H1 (cell line): Measurements from ENCODE around the gene ZNF462. TPM values are rescaled to one million over a fixed set of nuclear protein-coding genes. Genes with fewer than 3 reads are reported as not detected.

ENCODE experiments used
- CTCF ChIA-PET: fragments of 300-600 bp; sonication (Branson Sonifier 250); formaldehyde crosslinking; loops from one replicate; lab custom pipeline; 2021; ENCODE audit not compliant: partially characterized antibody; lab: Charles Lee
- POLR2A ChIA-PET: fragments of 300-600 bp; sonication (Branson Sonifier 250); formaldehyde crosslinking; loops from one replicate; lab custom pipeline; 2021; ENCODE audit warnings: inconsistent platforms; ENCODE audit not compliant: partially characterized antibody; lab: Charles Lee
- DNase-seq, 2 experiments: peaks; one replicate each; pipeline versions ENCODE4 v3.0.0 to v3.0.0-alpha.2; 2010 to 2022; ENCODE audit warnings: low spot score in 2 of 2, low read depth in 1 of 2, mixed read lengths in 1 of 2
- FAIRE-seq: peaks from 2 replicates; lab custom pipeline; 2011; peaks lifted over from hg19 to GRCh38; lab: Jason Lieb, UNC
- H2AFZ ChIP-seq: 2 replicates; pipeline ENCODE4 v1.8.1; 2012; ENCODE audit warnings: low read length, inconsistent platforms
- H2AK5ac ChIP-seq: 2 replicates; pipeline ENCODE4 v1.6.1; 2013; ENCODE audit warnings: low read depth, low read length
- H2BK120ac ChIP-seq: replicated peaks from 2 replicates; pipeline ENCODE3; 2013; ENCODE audit warnings: low read depth, low read length, inconsistent platforms
- H2BK12ac ChIP-seq: 2 replicates; pipeline ENCODE4 v1.6.1; 2013; ENCODE audit warnings: low read depth, low read length
- H2BK15ac ChIP-seq: 2 replicates; pipeline ENCODE4 v1.6.1; 2013; ENCODE audit warnings: low read length
- H2BK20ac ChIP-seq: 2 replicates; pipeline ENCODE4 v1.6.1; 2013; ENCODE audit warnings: low read length
- H2BK5ac ChIP-seq: 2 replicates; pipeline ENCODE4 v1.6.1; 2013; ENCODE audit warnings: low read depth, low read length
- H3K14ac ChIP-seq: 2 replicates; pipeline ENCODE4 v1.6.1; 2013; ENCODE audit warnings: inconsistent platforms; ENCODE audit not compliant: insufficient read length
- H3K18ac ChIP-seq: 2 replicates; pipeline ENCODE4 v1.6.1; 2013; ENCODE audit warnings: low read length; ENCODE audit errors: extremely low read depth
- H3K23ac ChIP-seq: 2 replicates; pipeline ENCODE4 v1.6.1; 2013; ENCODE audit warnings: inconsistent platforms; ENCODE audit not compliant: insufficient read length
- H3K23me2 ChIP-seq: 2 replicates; pipeline ENCODE4 v1.6.1; 2013; ENCODE audit warnings: low read depth, low read length
- H3K27ac ChIP-seq: 2 replicates; pipeline ENCODE4 v1.6.1; 2011; ENCODE audit warnings: low read depth, low read length, inconsistent platforms
- H3K27me3 ChIP-seq, 4 experiments: replicated peaks in 1 of 4; 1 replicate in 1 of 4; 2 replicates in 3 of 4; pipeline versions ENCODE4 v1.6.1 to v1.8.1; 2011 to 2013; ENCODE audit warnings: low read length in 3 of 4, mild to moderate bottlenecking in 3 of 4, inconsistent platforms in 2 of 4, mixed read lengths in 2 of 4, moderate library complexity in 1 of 4; ENCODE audit not compliant: control insufficient read depth in 3 of 4, insufficient read depth in 3 of 4; ENCODE audit errors: extremely low read depth in 1 of 4
- H3K36me3 ChIP-seq, 4 experiments: 2 replicates each; pipeline versions ENCODE4 v1.6.1 to v1.8.1; 2011 to 2013; ENCODE audit warnings: mild to moderate bottlenecking in 4 of 4, low read length in 3 of 4, moderate library complexity in 2 of 4, control low read depth in 1 of 4, inconsistent platforms in 1 of 4; ENCODE audit not compliant: insufficient read depth in 4 of 4, control insufficient read depth in 2 of 4
- H3K4ac ChIP-seq: replicated peaks from 2 replicates; pipeline ENCODE3; 2013; ENCODE audit warnings: low read length, low read depth, mixed read lengths, inconsistent platforms; ENCODE audit not compliant: insufficient read length
- H3K4me1 ChIP-seq, 4 experiments: replicated peaks in 1 of 4; 1 replicate in 1 of 4; 2 replicates in 3 of 4; pipeline versions ENCODE4 v1.6.1 to v1.8.1; 2011 to 2013; ENCODE audit warnings: low read length in 3 of 4, inconsistent platforms in 2 of 4, mixed read lengths in 1 of 4; ENCODE audit not compliant: insufficient read depth in 4 of 4, control insufficient read depth in 3 of 4
- H3K4me2 ChIP-seq, 2 experiments: 2 replicates each; pipeline versions ENCODE4 v1.6.1 to v1.8.1; 2011 to 2013; ENCODE audit warnings: low read depth in 2 of 2, low read length in 2 of 2, control low read depth in 1 of 2, inconsistent platforms in 1 of 2, mild to moderate bottlenecking in 1 of 2; ENCODE audit not compliant: insufficient read depth in 1 of 2
- H3K4me3 ChIP-seq, 4 experiments: fragments of 200-600, 300-600 bp in 1 of 4; sonication (generic), shearing (Covaris generic), sonication (Bioruptor Twin) in 1 of 4; 2 replicates each; pipeline versions ENCODE4 v1.5.1 to v1.8.1; 2011 to 2016; ENCODE audit warnings: low read length in 4 of 4, low read depth in 3 of 4, control low read depth in 2 of 4, inconsistent platforms in 2 of 4, mild to moderate bottlenecking in 2 of 4, mixed read lengths in 1 of 4, moderate library complexity in 1 of 4; ENCODE audit not compliant: insufficient read depth in 2 of 4; ENCODE audit errors: extremely low read depth in 1 of 4
- H3K56ac ChIP-seq: replicated peaks from 2 replicates; pipeline ENCODE3; 2013; ENCODE audit warnings: low read depth, mild to moderate bottlenecking, mixed read lengths, low read length, inconsistent platforms; ENCODE audit not compliant: insufficient read length
- H3K79me1 ChIP-seq: 2 replicates; pipeline ENCODE4 v1.6.1; 2013; ENCODE audit warnings: low read depth, low read length, control low read depth
- H3K79me2 ChIP-seq, 2 experiments: 2 replicates each; pipeline versions ENCODE4 v1.6.1 to v1.8.1; 2012 to 2013; ENCODE audit warnings: low read length in 2 of 2, mild to moderate bottlenecking in 2 of 2, inconsistent platforms in 1 of 2; ENCODE audit not compliant: insufficient read depth in 2 of 2, control insufficient read depth in 1 of 2
- H3K9ac ChIP-seq, 4 experiments: replicated peaks in 1 of 4; 1 replicate in 1 of 4; 2 replicates in 3 of 4; pipeline versions ENCODE4 v1.6.1 to v1.8.1; 2011 to 2013; ENCODE audit warnings: low read depth in 3 of 4, low read length in 3 of 4, control low read depth in 2 of 4, mild to moderate bottlenecking in 2 of 4, moderate library complexity in 2 of 4, inconsistent platforms in 1 of 4; ENCODE audit errors: extremely low read depth in 1 of 4
- H3K9me3 ChIP-seq, 2 experiments: 2 replicates each; pipeline versions ENCODE4 v1.6.1 to v1.8.1; 2012 to 2013; ENCODE audit warnings: mild to moderate bottlenecking in 2 of 2, moderate library complexity in 2 of 2, control low read depth in 1 of 2, inconsistent platforms in 1 of 2, low read depth in 1 of 2, low read length in 1 of 2, mixed read lengths in 1 of 2; ENCODE audit not compliant: insufficient read depth in 2 of 2
- H4K20me1 ChIP-seq, 2 experiments: replicated peaks in 1 of 2; 2 replicates each; pipeline versions ENCODE3 to v1.8.1; 2011 to 2013; ENCODE audit warnings: inconsistent platforms in 2 of 2, low read length in 2 of 2, mild to moderate bottlenecking in 1 of 2; ENCODE audit not compliant: insufficient read depth in 2 of 2, control insufficient read depth in 1 of 2
- H4K5ac ChIP-seq: 2 replicates; pipeline ENCODE4 v1.6.1; 2013; ENCODE audit warnings: low read length, low read depth, mixed read lengths, inconsistent platforms; ENCODE audit not compliant: insufficient read length
- H4K8ac ChIP-seq: 2 replicates; pipeline ENCODE4 v1.8.0; 2013; ENCODE audit warnings: mild to moderate bottlenecking, moderate library complexity, low read length, inconsistent platforms; ENCODE audit not compliant: insufficient read depth; ENCODE audit errors: extremely low read depth
- H4K91ac ChIP-seq: replicated peaks from 2 replicates; pipeline ENCODE3; 2013; ENCODE audit warnings: low read length, mixed read lengths, inconsistent platforms; ENCODE audit not compliant: insufficient read length
- BCL11A ChIP-seq, 2 experiments: IDR thresholded peaks; one replicate each; pipeline ENCODE4 v1.6.1; 2011; ENCODE audit warnings: low read depth in 2 of 2, low read length in 2 of 2, mild to moderate bottlenecking in 2 of 2
- PHF8 ChIP-seq: fragments of 200-600 bp; sonication (generic); conservative IDR thresholded peaks from 2 replicates; pipeline ENCODE4 v1.7.1; 2012; ENCODE audit warnings: low read depth, mild to moderate bottlenecking, inconsistent platforms, low read length, moderate library complexity
- RFX5 ChIP-seq: IDR thresholded peaks from 2 replicates; pipeline ENCODE4 v1.6.1; 2011; ENCODE audit warnings: low read depth, low read length, improper control_type of control experiment, borderline replicate concordance
- SP4 ChIP-seq: IDR thresholded peaks from 2 replicates; pipeline ENCODE4 v1.6.1; 2012; ENCODE audit warnings: low read length, inconsistent platforms
- TCF12 ChIP-seq: IDR thresholded peaks from 2 replicates; pipeline ENCODE4 v1.6.1; 2011; ENCODE audit warnings: low read depth, mild to moderate bottlenecking, low read length
- ZNF274 ChIP-seq: IDR thresholded peaks from 2 replicates; pipeline ENCODE4 v1.7.0; 2012; ENCODE audit warnings: low read length, borderline replicate concordance; ENCODE audit errors: extremely low read depth
- WGBS, 2 experiments: shearing (Covaris generic) in 1 of 2; methylation state at CpG; one replicate each; pipeline versions ENCODE4 v1.1.6 to v1.1.7; 2013 to 2015; ENCODE audit warnings: low lambda C conversion rate in 2 of 2, mixed read lengths in 2 of 2, inconsistent platforms in 1 of 2, low coverage in 1 of 2, missing lambda C conversion rate in 1 of 2; ENCODE audit not compliant: insufficient replicate concordance in 2 of 2, insufficient coverage in 1 of 2, insufficient read length in 1 of 2; ENCODE audit errors: extremely low coverage in 1 of 2, missing lambda C conversion rate in 1 of 2; 5-methylcytosine and 5-hydroxymethylcytosine counted together
- polyA plus RNA-seq, 7 experiments: library from polyadenylated mRNA; depleted of rRNA in 3 of 7; stranded (reverse) in 5 of 7; unstranded in 2 of 7; fragments of >200 nt in 5 of 7; fragments of 200-250 nt in 2 of 7; gene quantifications; 1 replicate in 5 of 7; 2 replicates in 1 of 7; 4 replicates in 1 of 7; pipeline versions ENCODE4 v1.2.1 to v1.2.3, GENCODE V29; 2011 to 2013; ENCODE audit warnings: missing spikeins in 2 of 7, mixed read lengths in 2 of 7
- total RNA-seq: library from RNA; stranded (reverse); fragmentation: NEBNext Ultra II Directional; extraction: Animal tissue kit (Norgen Biotek cat#: 25700); gene quantifications from 2 replicates; pipeline ENCODE4 v1.2.1, GENCODE V29; 2021
- TF ChIP-seq, protein P1 (sequence below): IDR thresholded peaks from 2 replicates; pipeline ENCODE4 v1.6.1; 2012; ENCODE audit warnings: inconsistent platforms

The ZNF462 gene
- total and polyA plus RNA-seq, 2 of the 8 experiments (the other 6 are each of a cell fraction or from before 2014, with no cell fraction given), result 30.0 to 163 TPM

DNA sequence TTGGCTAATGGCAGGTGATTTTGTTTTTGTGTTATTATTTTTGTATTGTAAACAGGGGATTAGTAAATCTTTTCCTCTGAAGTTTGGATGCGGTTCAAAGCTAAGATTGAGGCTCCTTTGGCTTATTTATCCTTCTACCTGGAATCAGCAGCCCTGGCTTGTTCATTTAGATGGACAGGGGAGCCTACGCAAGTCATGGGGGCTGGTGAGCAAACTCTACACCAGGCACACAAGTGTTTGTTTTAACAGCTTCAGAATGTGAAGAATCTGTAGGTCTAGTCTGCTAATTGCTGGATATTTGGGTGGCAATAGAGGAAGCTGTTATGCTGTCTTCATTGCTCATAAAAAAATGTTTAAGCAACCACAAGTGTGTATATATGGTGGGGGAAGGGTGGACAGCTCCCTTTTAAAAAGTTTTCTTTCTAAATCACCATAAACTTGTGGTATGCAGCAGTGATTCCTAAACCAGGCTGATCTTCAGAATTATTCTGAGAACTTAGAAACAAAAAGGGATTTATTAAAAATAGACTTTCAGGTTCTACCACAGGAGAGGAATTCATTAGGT is 20.7 kb downstream of the ZNF462 start:
- peaks cover 64 to 99% of the 10 kb centered on the region in 2 experiments for H3K79me2 ChIP-seq
- H3K27ac ChIP-seq, result no peak overlapping the region
- no peak overlapping the region for H3K18ac ChIP-seq
- no peak overlapping the region for H2BK12ac ChIP-seq
- no peaks in the 10 kb centered on the region for H3K27me3 ChIP-seq
- no peak overlapping the region for H4K5ac ChIP-seq
- no peak overlapping the region for H3K56ac ChIP-seq
- H3K4me1 ChIP-seq, result peaks cover 9 to 30% (median 27%) of the 10 kb centered on the region in 4 experiments; a peak in 6 of 7 replicates
- no peaks in the 10 kb centered on the region for H3K23me2 ChIP-seq
- H3K4ac ChIP-seq, result no peak overlapping the region
- H2BK20ac ChIP-seq, result no peak overlapping the region
- FAIRE-seq (no peak), DNase-seq (no peak)
- no peak overlapping the region for H2BK120ac ChIP-seq
- no peak overlapping the region for H4K91ac ChIP-seq
- no peak overlapping the region for H3K4me3 ChIP-seq
- no peak overlapping the region for H3K14ac ChIP-seq
- no peaks in the 10 kb centered on the region for H3K9me3 ChIP-seq
- CTCF ChIA-PET, result interaction anchor here (0.6 kb wide), 1 partner anchor 25 kb away, joined by 3 read pairs; no protein-coding TSS in a partner anchor
- no peak overlapping the region for H3K23ac ChIP-seq
- WGBS, 2 experiments, result 88% methylated on average over 2 of the region's 2 CpGs; no CpG with 5 or more reads in 1 of the 2 experiments
- no peak overlapping the region for H3K9ac ChIP-seq
- H2AK5ac ChIP-seq, result no peak overlapping the region
- peaks cover 0 to 30% (median 6%) of the 10 kb centered on the region in 4 experiments; a peak in 2 of 8 replicates for H3K36me3 ChIP-seq
- no peak overlapping the region for H2BK15ac ChIP-seq
- no peak overlapping the region for H4K8ac ChIP-seq
- no peak overlapping the region; a peak in 1 of 4 replicates for H3K4me2 ChIP-seq
- H2BK5ac ChIP-seq, result no peak overlapping the region
- POLR2A ChIA-PET, result interaction anchor here (0.8 to 1.8 kb wide), 4 partner anchors 9 to 23 kb away, joined by 3 to 7 read pairs (median 6); partner anchors contain the start of gene ZNF462
- peaks cover 22% of the 10 kb centered on the region in 2 experiments for H4K20me1 ChIP-seq
- H3K79me1 ChIP-seq, result peaks cover 2% of the 10 kb centered on the region; the same call in 1 of the 2 replicates
- no peak overlapping the region for H2AFZ ChIP-seq
- TF ChIP-seq ZNF274, result no peak
- no peak for TF ChIP-seq PHF8
- TF ChIP-seq TCF12, result no peak
- TF ChIP-seq BCL11A (IDR thresholded peaks at IDR 0.05; ENCODE audit: low read depth in 2 of 2, low read length in 2 of 2), result no peak
- TF ChIP-seq SP4, result no peak
- TF ChIP-seq, protein P1, sequence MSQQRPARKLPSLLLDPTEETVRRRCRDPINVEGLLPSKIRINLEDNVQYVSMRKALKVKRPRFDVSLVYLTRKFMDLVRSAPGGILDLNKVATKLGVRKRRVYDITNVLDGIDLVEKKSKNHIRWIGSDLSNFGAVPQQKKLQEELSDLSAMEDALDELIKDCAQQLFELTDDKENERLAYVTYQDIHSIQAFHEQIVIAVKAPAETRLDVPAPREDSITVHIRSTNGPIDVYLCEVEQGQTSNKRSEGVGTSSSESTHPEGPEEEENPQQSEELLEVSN, result no peak
- TF ChIP-seq RFX5, result no peak
